Pancreas (tissue), 10 donors: Measurements from ENCODE around the gene RIC3. TPM values are rescaled to one million over a fixed set of nuclear protein-coding genes. Genes with fewer than 3 reads are reported as not detected.
A peak's percentile ranks its signal among the peaks of the same experiment; 100 is the strongest.

Experiments
- ATAC-seq, 4 donors: fragments of 200-7000 bp; cut with Tn5 transposase; one replicate each; pipeline versions ENCODE4 v1.8.0 to v1.9.1; 2020; ENCODE audit warnings: mild to moderate bottlenecking in 4 of 4, moderate library complexity in 4 of 4
- DNase-seq, 6 donors: peaks; one replicate each; pipeline ENCODE4 v3.0.0-alpha.2; 2020
- FAIRE-seq: peaks from 2 replicates; lab custom pipeline; 2012; peaks lifted over from hg19 to GRCh38; lab: Jason Lieb, UNC
- H3K27ac ChIP-seq, 4 donors: fragments of 200-600 bp; sonication (generic); 1 replicate in 3 of 4; 2 replicates in 1 of 4; pipeline versions ENCODE4 v1.5.0 to v1.8.0; 2020
- H3K27me3 ChIP-seq, 4 donors: fragments of 200-600 bp; one replicate each; pipeline ENCODE4 v1.8.0; 2021
- H3K36me3 ChIP-seq, 3 donors: fragments of 200-600 bp; sonication (generic) in 1 of 3; one replicate each; pipeline versions ENCODE4 v1.5.0 to v1.8.0; 2020 to 2021
- H3K4me1 ChIP-seq, 3 donors: fragments of 200-600 bp; one replicate each; pipeline ENCODE4 v1.8.0; 2021
- H3K4me3 ChIP-seq, 4 donors: fragments of 200-600 bp; sonication (generic) in 2 of 4; one replicate each; pipeline versions ENCODE4 v1.5.0 to v1.8.0; 2020 to 2021
- H3K9me3 ChIP-seq, 4 donors: fragments of 200-600 bp; one replicate each; pipeline ENCODE4 v1.8.0; 2021
- CTCF ChIP-seq, 4 donors: fragments of 200-600 bp; sonication (generic) in 3 of 4; IDR thresholded peaks; one replicate each; pipeline versions ENCODE4 v1.5.0 to v1.8.0; 2021; ENCODE audit warnings: antibody characterized with exemption in 4 of 4
- WGBS, 2 donors: extraction: QIAGEN DNeasy Blood & Tissue Kit; methylation state at CpG; one replicate each; pipeline ENCODE4 v1.1.7; 2013; 5-methylcytosine and 5-hydroxymethylcytosine counted together
- intact Hi-C, 3 donors: fragments of 100-400 bp; cut with DNase I; formaldehyde crosslinking; loops; one replicate each; pipeline versions ENCODE4 v1.11.1 to v1.14.2; 2022
- polyA plus RNA-seq, 2 donors: library from polyadenylated mRNA; stranded (reverse); fragments of 200-250 nt; gene quantifications; one replicate each; pipeline ENCODE4 v1.2.3, GENCODE V29; 2013
- total RNA-seq, 6 donors: library from RNA; stranded (reverse); fragmentation: NEBNext Ultra II Directional in 4 of 6; extraction: Animal tissue kit (Norgen Biotek cat#: 25700) in 4 of 6; gene quantifications; one replicate each; pipeline versions ENCODE4 v1.2.1 to v1.2.4, GENCODE V29; 2021 to 2023
- donor health status: healthy with polysubstance abuse.
- donor health status: DM: no; HTN: no; CAD: no; lungs with moderate emphysema.
- donor health status: DM: no; HTN: no; CAD: no.
- donor health status: control.
- donor health status: control.
- donor health status: Bipolar disorder and iron deficiency.
- donor health status: DM: yes; HTN: yes; CAD: no.
- donor health status: DM: no; HTN: no; CAD: no.
- donor health status: DM: no; HTN: no; CAD: no.
- donor health status: DM: yes; HTN: yes; CAD: no.

Gene RIC3
- total and polyA plus RNA-seq, 8 donors: 11.3 to 49.9 (median 18.2) TPM

DNA sequence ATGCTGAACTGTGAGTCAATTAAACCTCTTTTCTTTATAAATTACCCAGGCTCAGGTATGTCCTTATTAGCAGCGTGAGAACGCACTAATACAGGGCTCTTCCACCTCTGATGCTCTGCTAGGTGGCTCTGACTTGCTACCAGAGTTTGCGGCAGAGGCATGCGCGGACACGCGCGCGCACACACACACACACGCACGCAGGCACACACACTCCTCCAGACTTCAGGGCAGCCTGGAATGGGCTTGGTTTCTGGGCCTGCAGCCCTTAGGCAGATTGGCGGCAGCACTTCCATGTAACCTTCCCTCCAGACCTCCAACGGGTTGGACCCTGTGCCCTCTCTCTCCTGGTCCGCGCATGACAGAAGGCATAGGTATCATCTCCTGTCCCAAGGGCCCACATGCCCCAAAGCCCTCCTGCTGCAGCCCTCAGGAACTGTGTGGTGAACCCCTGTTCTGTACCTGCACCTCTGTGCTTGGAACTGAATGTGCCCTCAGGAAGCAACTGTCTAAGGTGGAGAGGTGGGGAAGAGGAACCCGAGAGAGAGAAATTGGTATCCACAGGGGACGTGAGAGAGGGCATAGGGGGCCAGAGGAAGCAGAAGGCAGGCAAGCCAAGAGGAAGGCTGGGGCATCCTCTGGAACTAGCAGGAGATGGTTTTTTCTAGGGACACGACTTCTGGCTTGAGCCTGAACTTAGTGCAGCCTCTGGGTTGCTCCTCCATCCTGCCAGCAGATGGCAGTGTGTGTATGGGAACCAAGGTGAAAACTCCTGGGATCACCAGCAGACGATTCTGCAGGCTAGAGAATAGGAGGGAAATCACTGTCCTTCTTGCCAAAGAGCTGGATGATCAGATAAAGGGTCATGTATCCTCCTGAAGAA lies 23.4 kb upstream of the RIC3 start:
- TF ChIP-seq CTCF (IDR thresholded peaks at IDR 0.05): peak; percentile 76 to 87 (median 80)
- H3K27ac ChIP-seq: no peak overlapping the region
- 65 to 66% methylated on average over 19 of the region's 19 CpGs for WGBS, 2 donors
- ATAC-seq: peak; percentile 83 to 97 (median 96)
- peaks cover 0 to 2% (median 0%) of the 10 kb centered on the region in 4 donors for H3K27me3 ChIP-seq
- intact Hi-C loops: loop anchor here in 1 of 3 donors (10.0 kb wide), 1 partner anchor 373 kb away; no protein-coding TSS in a partner anchor
- peak in 5 of 6 donors; percentile 37 to 78 (median 68) for DNase-seq
- no peaks in the 10 kb centered on the region for H3K36me3 ChIP-seq
- no peak for FAIRE-seq
- no peak overlapping the region for H3K4me3 ChIP-seq
- no peaks in the 10 kb centered on the region for H3K4me1 ChIP-seq
- no peaks in the 10 kb centered on the region for H3K9me3 ChIP-seq

DNA sequence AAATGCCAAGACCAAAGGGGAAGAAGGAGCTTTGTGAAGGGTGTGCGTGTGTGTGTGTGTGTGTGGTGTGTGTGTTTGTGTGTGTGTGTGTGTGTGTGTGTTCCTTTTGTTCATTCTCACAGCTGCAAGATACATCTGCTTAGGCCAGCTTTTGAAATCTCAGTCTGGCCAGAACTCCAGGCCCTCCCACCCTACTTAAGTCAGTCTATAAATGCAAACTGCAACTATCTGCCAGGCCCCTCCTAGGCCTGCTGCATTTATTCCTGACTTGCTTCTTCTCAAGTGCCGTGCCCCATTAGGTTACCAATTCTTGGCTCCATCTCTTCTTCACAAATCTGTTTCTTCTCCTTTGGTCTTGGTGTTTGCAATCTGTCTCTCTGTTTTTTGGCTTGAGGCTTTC lies 21.6 kb upstream of the RIC3 start:
- H3K4me1 ChIP-seq: no peaks in the 10 kb centered on the region
- ATAC-seq (no peak), FAIRE-seq (no peak), DNase-seq (no peak)
- H3K9me3 ChIP-seq: no peaks in the 10 kb centered on the region
- no peaks in the 10 kb centered on the region for H3K36me3 ChIP-seq
- intact Hi-C loops: loop anchor here in 1 of 3 donors (10.0 kb wide), 1 partner anchor 374 kb away; no protein-coding TSS in a partner anchor
- H3K27me3 ChIP-seq: peaks cover 0 to 2% (median 0%) of the 10 kb centered on the region in 4 donors
- H3K27ac ChIP-seq: no peak overlapping the region
- TF ChIP-seq CTCF (IDR thresholded peaks at IDR 0.05): no peak
- H3K4me3 ChIP-seq: no peak overlapping the region
- WGBS, 2 donors: 43 to 50% methylated on average over 2 of the region's 2 CpGs

DNA sequence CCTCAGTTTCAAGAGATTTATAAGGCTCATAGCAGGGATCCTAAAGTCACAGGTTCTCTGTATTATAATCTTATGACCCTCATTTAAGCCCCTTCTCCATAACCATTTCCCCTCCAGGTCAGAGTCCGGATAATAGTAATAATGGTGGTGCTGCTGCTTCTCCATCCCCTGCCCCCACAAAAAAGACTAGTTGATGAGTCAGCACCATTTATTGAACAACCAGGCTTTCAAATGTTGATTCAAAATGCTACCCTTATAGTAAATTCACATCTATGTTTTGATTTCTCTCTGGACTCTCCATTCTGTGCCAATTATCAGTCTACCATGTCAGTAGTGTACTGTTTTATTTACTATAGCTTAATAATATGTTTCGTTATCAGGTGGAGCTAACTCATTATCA lies 17.6 kb upstream of the RIC3 start:
- Histone ChIP-seq H3K27me3 (peaks cover 0 to 2% (median 0%) of the 10 kb centered on the region in 4 donors), H3K27ac (no peak overlapping the region), H3K4me3 (no peak overlapping the region), H3K4me1 (no peaks in the 10 kb centered on the region), H3K36me3 (no peaks in the 10 kb centered on the region), H3K9me3 (no peaks in the 10 kb centered on the region)
- FAIRE-seq: no peak
- no peak for DNase-seq
- intact Hi-C loops: no loop called here
- TF ChIP-seq CTCF (IDR thresholded peaks at IDR 0.05): no peak
- ATAC-seq: no peak
- 76 to 85% methylated on average over 2 of the region's 2 CpGs for WGBS, 2 donors

GRCh38 chr11:8183111-8183510 lies 14.3 kb upstream of the RIC3 start:
- FAIRE-seq: no peak
- Histone ChIP-seq H3K27me3 (peaks cover 0 to 2% (median 0%) of the 10 kb centered on the region in 4 donors), H3K36me3 (no peaks in the 10 kb centered on the region), H3K9me3 (no peaks in the 10 kb centered on the region), H3K4me3 (no peak overlapping the region), H3K4me1 (no peaks in the 10 kb centered on the region), H3K27ac (no peak overlapping the region)
- DNase-seq: no peak
- intact Hi-C loops: no loop called here
- no peak for TF ChIP-seq CTCF (IDR thresholded peaks at IDR 0.05)
- no peak for ATAC-seq
- WGBS, 2 donors: 58 to 61% methylated on average over 5 of the region's 5 CpGs

- Histone ChIP-seq H3K27ac (no peak overlapping the region), H3K9me3 (no peaks in the 10 kb centered on the region), H3K36me3 (no peaks in the 10 kb centered on the region), H3K27me3 (no peaks in the 10 kb centered on the region), H3K4me3 (no peak overlapping the region), H3K4me1 (no peaks in the 10 kb centered on the region)
- WGBS, 2 donors: 56 to 60% methylated on average over 4 of the region's 4 CpGs
- intact Hi-C loops: no loop called here
- DNase-seq (no peak), FAIRE-seq (no peak), ATAC-seq (no peak)
- no peak for TF ChIP-seq CTCF (IDR thresholded peaks at IDR 0.05)
Measured at GRCh38 chr11:8180469-8180868, 11.6 kb upstream of the RIC3 start.
